Measurements from ENCODE around the gene NTSR2.

GRCh38 chr2:11615209-11615608 is 54.8 kb downstream of the NTSR2 start:
- TF ChIP-seq, protein P1, sequence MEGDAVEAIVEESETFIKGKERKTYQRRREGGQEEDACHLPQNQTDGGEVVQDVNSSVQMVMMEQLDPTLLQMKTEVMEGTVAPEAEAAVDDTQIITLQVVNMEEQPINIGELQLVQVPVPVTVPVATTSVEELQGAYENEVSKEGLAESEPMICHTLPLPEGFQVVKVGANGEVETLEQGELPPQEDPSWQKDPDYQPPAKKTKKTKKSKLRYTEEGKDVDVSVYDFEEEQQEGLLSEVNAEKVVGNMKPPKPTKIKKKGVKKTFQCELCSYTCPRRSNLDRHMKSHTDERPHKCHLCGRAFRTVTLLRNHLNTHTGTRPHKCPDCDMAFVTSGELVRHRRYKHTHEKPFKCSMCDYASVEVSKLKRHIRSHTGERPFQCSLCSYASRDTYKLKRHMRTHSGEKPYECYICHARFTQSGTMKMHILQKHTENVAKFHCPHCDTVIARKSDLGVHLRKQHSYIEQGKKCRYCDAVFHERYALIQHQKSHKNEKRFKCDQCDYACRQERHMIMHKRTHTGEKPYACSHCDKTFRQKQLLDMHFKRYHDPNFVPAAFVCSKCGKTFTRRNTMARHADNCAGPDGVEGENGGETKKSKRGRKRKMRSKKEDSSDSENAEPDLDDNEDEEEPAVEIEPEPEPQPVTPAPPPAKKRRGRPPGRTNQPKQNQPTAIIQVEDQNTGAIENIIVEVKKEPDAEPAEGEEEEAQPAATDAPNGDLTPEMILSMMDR (IDR thresholded peaks at IDR 0.05; ENCODE audit: low read length) = no peak
- TF ChIP-seq EZH2 (optimal IDR thresholded peaks at IDR 0.05; ENCODE audit: low read depth, low read length) = no peak
- no peak for TF ChIP-seq EZH2phosphoT487 (IDR thresholded peaks at IDR 0.05; ENCODE audit: low read length)

Data from MM.1S (cell line).